Measurements from ENCODE around the gene MST1R. TPM values are rescaled to one million over a fixed set of nuclear protein-coding genes. Genes with fewer than 3 reads are reported as not detected.

MST1R gene
- total and polyA plus RNA-seq, 2 of the 4 experiments (the other 2 are of a cell fraction) = under 0.01 to 0.14 TPM

DNA sequence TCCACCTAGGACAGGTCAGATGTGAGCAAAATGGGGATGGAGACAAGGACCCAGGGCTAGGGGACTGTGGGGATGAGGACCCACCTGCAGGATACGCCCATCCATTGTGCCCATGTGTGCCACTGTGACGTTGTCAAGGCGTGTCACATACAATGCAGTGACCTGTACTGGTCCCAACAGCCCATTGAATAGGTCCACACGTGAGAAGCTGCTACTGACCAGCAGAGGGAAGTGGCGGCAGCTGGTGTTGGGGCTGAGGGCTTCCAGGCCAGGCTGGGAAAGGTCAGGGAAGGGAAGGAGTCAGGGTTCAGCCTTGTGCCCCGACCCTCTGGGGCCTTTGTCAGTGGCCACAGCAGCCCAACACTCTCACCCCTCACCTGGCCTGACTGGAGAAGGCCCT lies 4.7 kb downstream of the MST1R start:
- no peak overlapping the region for H3K27ac ChIP-seq (ENCODE audit: insufficient read depth, low read length)
- DNase-seq (no peak), ATAC-seq (ENCODE audit: low read depth) (no peak)
- peaks cover 2% of the 10 kb centered on the region; the same call in 1 of the 2 replicates for H3K9me1 ChIP-seq (ENCODE audit: insufficient read depth, low read length)
- H4K8ac ChIP-seq (ENCODE audit: low read depth in 2 of 2, low read length in 2 of 2) = no peak overlapping the region
- no peak overlapping the region for H3K23ac ChIP-seq (ENCODE audit: low read depth, low read length)
- no peaks in the 10 kb centered on the region for H4K20me1 ChIP-seq (ENCODE audit: insufficient read depth, low read length)
- no peaks in the 10 kb centered on the region for H3K79me1 ChIP-seq (ENCODE audit: low read depth in 1 of 2, low read length in 2 of 2)
- no peak overlapping the region for H3K4me3 ChIP-seq (ENCODE audit: insufficient read depth, low read depth, low read length)
- no peaks in the 10 kb centered on the region for H3K9me3 ChIP-seq (ENCODE audit: control insufficient read depth, insufficient read depth, low read length)
- no peak overlapping the region for H4K91ac ChIP-seq (ENCODE audit: insufficient read depth, low read depth, low read length)
- no peak overlapping the region for H2BK15ac ChIP-seq (ENCODE audit: low read depth, low read length)
- intact Hi-C loops (cut with micrococcal nuclease) = no loop called here
- ChIA-PET POLR2A (ENCODE audit: unreplicated experiment) (no interaction called here), CTCF (no interaction called here)
- H3K18ac ChIP-seq (ENCODE audit: low read depth, low read length) = no peak overlapping the region
- no peak overlapping the region for H3K4me2 ChIP-seq (ENCODE audit: low read depth, low read length)
- no peak overlapping the region for H3K4ac ChIP-seq (ENCODE audit: low read depth, low read length)
- 53% methylated on average over 4 of the region's 6 CpGs; no CpG with 5 or more reads in 1 of the 2 experiments for WGBS, 2 experiments (ENCODE audit: extremely low coverage in 2 of 2, insufficient read length in 1 of 2)
- no peaks in the 10 kb centered on the region for H3K36me3 ChIP-seq (ENCODE audit: control insufficient read depth, insufficient read depth, low read length)
- in situ Hi-C loops (cut with MboI; ENCODE audit: low sequenced_read_pairs) = no loop called here
- no peak overlapping the region for H4K5ac ChIP-seq (ENCODE audit: low read depth, low read length)
- H2BK120ac ChIP-seq (ENCODE audit: low read depth, low read length) = no peak overlapping the region
- no peak overlapping the region for H3K9ac ChIP-seq (ENCODE audit: low read depth, low read length)
- H3K4me1 ChIP-seq (ENCODE audit: control insufficient read depth, insufficient read depth, low read length) = peaks cover 10% of the 10 kb centered on the region
- dilution Hi-C loops (cut with HindIII; ENCODE audit: low sequenced_read_pairs, unreplicated experiment) = no loop called here
- H3K27me3 ChIP-seq (ENCODE audit: control insufficient read depth, insufficient read depth, low read length) = no peaks in the 10 kb centered on the region
- no peak overlapping the region for H3K56ac ChIP-seq (ENCODE audit: extremely low read depth, insufficient read depth, low read length)
- H2BK20ac ChIP-seq (ENCODE audit: low read depth, low read length) = no peak overlapping the region
- no TSS peak for BruUV-seq (replicated peaks)
- TF ChIP-seq, protein P1, sequence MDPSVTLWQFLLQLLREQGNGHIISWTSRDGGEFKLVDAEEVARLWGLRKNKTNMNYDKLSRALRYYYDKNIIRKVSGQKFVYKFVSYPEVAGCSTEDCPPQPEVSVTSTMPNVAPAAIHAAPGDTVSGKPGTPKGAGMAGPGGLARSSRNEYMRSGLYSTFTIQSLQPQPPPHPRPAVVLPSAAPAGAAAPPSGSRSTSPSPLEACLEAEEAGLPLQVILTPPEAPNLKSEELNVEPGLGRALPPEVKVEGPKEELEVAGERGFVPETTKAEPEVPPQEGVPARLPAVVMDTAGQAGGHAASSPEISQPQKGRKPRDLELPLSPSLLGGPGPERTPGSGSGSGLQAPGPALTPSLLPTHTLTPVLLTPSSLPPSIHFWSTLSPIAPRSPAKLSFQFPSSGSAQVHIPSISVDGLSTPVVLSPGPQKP (IDR thresholded peaks at IDR 0.05; ENCODE audit: borderline replicate concordance, low read depth, low read length) = no peak
- TF ChIP-seq BHLHE40 (IDR thresholded peaks at IDR 0.05; ENCODE audit: low read depth, low read length) (no peak), FOS (IDR thresholded peaks at IDR 0.05; ENCODE audit: low read depth, low read length) (no peak), MAZ (IDR thresholded peaks at IDR 0.05; ENCODE audit: borderline replicate concordance, low read depth, low read length) (no peak), MXI1 (IDR thresholded peaks at IDR 0.05; ENCODE audit: borderline replicate concordance, low read depth, low read length) (no peak), RCOR1 (IDR thresholded peaks at IDR 0.05; ENCODE audit: insufficient replicate concordance, low read length) (no peak), CHD1 (IDR thresholded peaks at IDR 0.05; ENCODE audit: low read depth, low read length) (no peak), RFX5 (IDR thresholded peaks at IDR 0.05; ENCODE audit: low read depth, low read length) (no peak), RAD21 (IDR thresholded peaks at IDR 0.05; ENCODE audit: low read length) (no peak), POLR2A (IDR thresholded peaks at IDR 0.05; ENCODE audit: low read depth, low read length) (no peak), CEBPB (IDR thresholded peaks at IDR 0.05; ENCODE audit: low read depth, low read length) (no peak), NFE2L2 (IDR thresholded peaks at IDR 0.05; ENCODE audit: low read depth, low read length) (no peak), MAFK (IDR thresholded peaks at IDR 0.05; ENCODE audit: low read depth, low read length) (no peak), SMC3 (IDR thresholded peaks at IDR 0.05; ENCODE audit: low read depth, low read length) (no peak)
- TF ChIP-seq, protein P2, sequence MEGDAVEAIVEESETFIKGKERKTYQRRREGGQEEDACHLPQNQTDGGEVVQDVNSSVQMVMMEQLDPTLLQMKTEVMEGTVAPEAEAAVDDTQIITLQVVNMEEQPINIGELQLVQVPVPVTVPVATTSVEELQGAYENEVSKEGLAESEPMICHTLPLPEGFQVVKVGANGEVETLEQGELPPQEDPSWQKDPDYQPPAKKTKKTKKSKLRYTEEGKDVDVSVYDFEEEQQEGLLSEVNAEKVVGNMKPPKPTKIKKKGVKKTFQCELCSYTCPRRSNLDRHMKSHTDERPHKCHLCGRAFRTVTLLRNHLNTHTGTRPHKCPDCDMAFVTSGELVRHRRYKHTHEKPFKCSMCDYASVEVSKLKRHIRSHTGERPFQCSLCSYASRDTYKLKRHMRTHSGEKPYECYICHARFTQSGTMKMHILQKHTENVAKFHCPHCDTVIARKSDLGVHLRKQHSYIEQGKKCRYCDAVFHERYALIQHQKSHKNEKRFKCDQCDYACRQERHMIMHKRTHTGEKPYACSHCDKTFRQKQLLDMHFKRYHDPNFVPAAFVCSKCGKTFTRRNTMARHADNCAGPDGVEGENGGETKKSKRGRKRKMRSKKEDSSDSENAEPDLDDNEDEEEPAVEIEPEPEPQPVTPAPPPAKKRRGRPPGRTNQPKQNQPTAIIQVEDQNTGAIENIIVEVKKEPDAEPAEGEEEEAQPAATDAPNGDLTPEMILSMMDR (conservative IDR thresholded peaks at IDR 0.05; ENCODE audit: low read depth, low read length) = no peak
- TF ChIP-seq, protein P3, sequence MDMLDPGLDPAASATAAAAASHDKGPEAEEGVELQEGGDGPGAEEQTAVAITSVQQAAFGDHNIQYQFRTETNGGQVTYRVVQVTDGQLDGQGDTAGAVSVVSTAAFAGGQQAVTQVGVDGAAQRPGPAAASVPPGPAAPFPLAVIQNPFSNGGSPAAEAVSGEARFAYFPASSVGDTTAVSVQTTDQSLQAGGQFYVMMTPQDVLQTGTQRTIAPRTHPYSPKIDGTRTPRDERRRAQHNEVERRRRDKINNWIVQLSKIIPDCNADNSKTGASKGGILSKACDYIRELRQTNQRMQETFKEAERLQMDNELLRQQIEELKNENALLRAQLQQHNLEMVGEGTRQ (IDR thresholded peaks at IDR 0.05; ENCODE audit: low read depth, low read length) = no peak
- no peak overlapping the region for H2AK5ac ChIP-seq (ENCODE audit: low read depth, low read length)
- H2BK5ac ChIP-seq (ENCODE audit: low read depth, low read length, poor library complexity, severe bottlenecking) = no peak overlapping the region
- no peak overlapping the region for H3K14ac ChIP-seq (replicated peaks; ENCODE audit: low read depth, low read length)
- H2AFZ ChIP-seq (replicated peaks; ENCODE audit: low read length, poor library complexity) = no peak overlapping the region
- H2AK9ac ChIP-seq (replicated peaks; ENCODE audit: low read depth, low read length, poor library complexity) = no peak overlapping the region
